ENCODE data around the gene MYO15A. TPM values are rescaled to one million over a fixed set of nuclear protein-coding genes. Genes with fewer than 3 reads are reported as not detected.

MYO15A gene
- total RNA-seq, 1 experiment from 2014 or later = 0.36 TPM

GRCh38 chr17:18140648-18141047, 32.1 kb downstream of the MYO15A start:
- no peak overlapping the region for H3K4me3 ChIP-seq (ENCODE audit: low read depth in 2 of 2, low read length in 2 of 2)
- in situ Hi-C loops (cut with HindIII; ENCODE audit: low pct_unique_long_range_greater_than_20kb, low sequenced_read_pairs) = no loop called here
- intact Hi-C loops (cut with micrococcal nuclease; ENCODE audit: unreplicated experiment) = loop anchor here (10.0 kb wide), 1 partner anchor 74 kb away; no protein-coding TSS in a partner anchor
- no TSS peak for BruUV-seq (replicated peaks)
- ChIA-PET CTCF (no interaction called here), POLR2A (no interaction called here)
- H3K4me1 ChIP-seq (ENCODE audit: control insufficient read depth, insufficient read depth, low read length) = no peaks in the 10 kb centered on the region
- DNase-seq (ENCODE audit: low read depth, low spot score) (no peak), ATAC-seq (peak; percentile 14; the same call in 1 of the 2 replicates)
- no peaks in the 10 kb centered on the region for H3K36me3 ChIP-seq (ENCODE audit: control insufficient read depth, insufficient read depth, low read length)
- no peaks in the 10 kb centered on the region for H3K9me3 ChIP-seq (ENCODE audit: control insufficient read depth, insufficient read depth, low read depth, low read length)
- no peak for TF ChIP-seq TCF7L2 (IDR thresholded peaks at IDR 0.05; ENCODE audit: low read depth, low read length)
- TF ChIP-seq CTCF (IDR thresholded peaks at IDR 0.05) = no peak
- TF ChIP-seq REST (IDR thresholded peaks at IDR 0.05; ENCODE audit: insufficient read depth in 1 of 2, low read depth in 2 of 2, low read length in 1 of 2) = no peak
- no peak for TF ChIP-seq POLR2AphosphoS5 (IDR thresholded peaks at IDR 0.05; ENCODE audit: low read depth, low read length)
- no peak for TF ChIP-seq SIN3A (IDR thresholded peaks at IDR 0.05; ENCODE audit: borderline replicate concordance, insufficient read depth, low read depth, low read length)
- H3K27ac ChIP-seq (ENCODE audit: low read length) = no peak overlapping the region
- H3K27me3 ChIP-seq (ENCODE audit: control insufficient read depth, insufficient read depth, low read length) = no peaks in the 10 kb centered on the region

- Histone ChIP-seq H3K9me3 (ENCODE audit: control insufficient read depth, insufficient read depth, low read depth, low read length) (no peaks in the 10 kb centered on the region), H3K4me3 (ENCODE audit: low read depth in 2 of 2, low read length in 2 of 2) (no peak overlapping the region), H3K4me1 (ENCODE audit: control insufficient read depth, insufficient read depth, low read length) (no peaks in the 10 kb centered on the region), H3K27me3 (ENCODE audit: control insufficient read depth, insufficient read depth, low read length) (no peaks in the 10 kb centered on the region), H3K36me3 (ENCODE audit: control insufficient read depth, insufficient read depth, low read length) (no peaks in the 10 kb centered on the region), H3K27ac (ENCODE audit: low read length) (no peak overlapping the region)
- ChIA-PET POLR2A (interaction anchor here (0.6 kb wide), 1 partner anchor 60 kb away, joined by 10 read pairs; no protein-coding TSS in a partner anchor), CTCF (interaction anchor here (1.0 kb wide), 1 partner anchor 83 kb away, joined by 5 read pairs; no protein-coding TSS in a partner anchor)
- BruUV-seq (replicated peaks) = no TSS peak
- TF ChIP-seq CTCF (IDR thresholded peaks at IDR 0.05) (peak; percentile 79), SIN3A (IDR thresholded peaks at IDR 0.05; ENCODE audit: borderline replicate concordance, insufficient read depth, low read depth, low read length) (no peak)
- in situ Hi-C loops (cut with HindIII; ENCODE audit: low pct_unique_long_range_greater_than_20kb, low sequenced_read_pairs) (no loop called here), intact Hi-C loops (cut with micrococcal nuclease; ENCODE audit: unreplicated experiment) (loop anchor here (10.0 kb wide), 1 partner anchor 73 kb away; no protein-coding TSS in a partner anchor)
- ATAC-seq = peak; percentile 57; the same call in 1 of the 2 replicates
- DNase-seq (ENCODE audit: low read depth, low spot score) = peak; percentile 41
These were observed 32.8 kb downstream of the MYO15A start for GRCh38 chr17:18141210-18141803.

Measured in Panc1 (cell line).